GM12878 (cell line): ENCODE data around the gene CASP8. TPM values are rescaled to one million over a fixed set of nuclear protein-coding genes. Genes with fewer than 3 reads are reported as not detected.

Source experiments
- BCLAF1 ChIP-seq: fragments of 450-650 bp; IDR thresholded peaks from 2 replicates; pipeline ENCODE4 v1.6.1; 2017; ENCODE audit warnings: antibody characterized with exemption, mild to moderate bottlenecking, moderate library complexity
- E2F4 ChIP-seq: IDR thresholded peaks from 2 replicates; pipeline ENCODE4 v1.6.1; 2012; ENCODE audit warnings: low read depth, low read length, improper control_type of control experiment
- FOS ChIP-seq: IDR thresholded peaks from 3 replicates; pipeline ENCODE4 v1.6.1; 2011; ENCODE audit warnings: borderline replicate concordance; ENCODE audit not compliant: insufficient read length; ENCODE audit errors: extremely low read depth
- KLF5 ChIP-seq: fragments of 450-650 bp; IDR thresholded peaks from 2 replicates; pipeline ENCODE4 v1.6.1; 2014; ENCODE audit warnings: mild to moderate bottlenecking; ENCODE audit not compliant: partially characterized antibody
- MTA3 ChIP-seq: IDR thresholded peaks from 2 replicates; pipeline ENCODE4 v1.6.1; 2012; ENCODE audit warnings: low read length, inconsistent platforms, borderline replicate concordance
- MXI1 ChIP-seq: fragments of 150-350 bp; IDR thresholded peaks from 2 replicates; pipeline ENCODE4 v1.6.1; 2011; ENCODE audit warnings: low read depth, mild to moderate bottlenecking, inconsistent platforms, low read length, improper control_type of control experiment
- MYC ChIP-seq: IDR thresholded peaks from 2 replicates; pipeline ENCODE4 v1.6.1; 2011; ENCODE audit warnings: mild to moderate bottlenecking, low read length, moderate library complexity, inconsistent platforms; ENCODE audit not compliant: insufficient read depth, insufficient replicate concordance, insufficient read length, severe bottlenecking
- PML ChIP-seq: IDR thresholded peaks from 2 replicates; pipeline ENCODE4 v1.6.1; 2012; ENCODE audit warnings: low read length, inconsistent platforms
- RUNX3 ChIP-seq: IDR thresholded peaks from 2 replicates; pipeline ENCODE4 v1.6.1; 2012; ENCODE audit warnings: low read length, inconsistent platforms
- SPI1 ChIP-seq: IDR thresholded peaks from 2 replicates; pipeline ENCODE4 v1.6.1; 2011; ENCODE audit warnings: low read depth, mild to moderate bottlenecking, low read length, moderate library complexity, borderline replicate concordance; ENCODE audit not compliant: insufficient read depth
- STAT3 ChIP-seq: IDR thresholded peaks from 2 replicates; pipeline ENCODE4 v1.6.1; 2011; ENCODE audit warnings: low read depth, low read length, improper control_type of control experiment
- ZNF592 ChIP-seq: fragments of 450-650 bp; IDR thresholded peaks from 2 replicates; pipeline ENCODE4 v1.6.1; 2017; ENCODE audit warnings: mild to moderate bottlenecking, moderate library complexity
- polyA plus RNA-seq, 11 experiments: library from polyadenylated mRNA; depleted of rRNA in 4 of 11; unstranded in 6 of 11; stranded (reverse) in 5 of 11; fragments of >200 nt; fragmentation: Nextera tagmentation in 4 of 11; fragmentation: Illumina TruSeq in 1 of 11; extraction: Ambion mirVana in 4 of 11; extraction: Trizol in 1 of 11; gene quantifications; 1 replicate in 1 of 11; 2 replicates in 10 of 11; pipeline versions ENCODE4 v1.2.1 to v1.2.3, GENCODE V29; 2011 to 2016; ENCODE audit warnings: inconsistent platforms in 2 of 11, missing spikeins in 2 of 11, low read depth in 1 of 11
- total RNA-seq, 4 experiments: library from RNA; depleted of rRNA in 3 of 4; stranded (reverse); fragments of >200 nt in 3 of 4; fragmentation: Illumina TruSeq in 1 of 4; extraction: Trizol in 1 of 4; gene quantifications; 2 replicates each; pipeline versions ENCODE4 v1.2.1 to v1.2.3, GENCODE V29; 2013 to 2021
- TF ChIP-seq, protein P1 (sequence below): fragments of 150-350 bp; IDR thresholded peaks from 2 replicates; pipeline ENCODE4 v1.6.1; 2014; ENCODE audit warnings: mild to moderate bottlenecking, low read depth, low read length
- TF ChIP-seq, protein P2 (sequence below): IDR thresholded peaks from 2 replicates; pipeline ENCODE4 v1.6.1; 2012; ENCODE audit warnings: low read depth, low read length, improper control_type of control experiment
- TF ChIP-seq, protein P3 (sequence below): IDR thresholded peaks from 2 replicates; pipeline ENCODE4 v1.6.1; 2012; ENCODE audit warnings: low read length, inconsistent platforms

CASP8 gene
- total and polyA plus RNA-seq, 10 of the 15 experiments (the other 5 are each of a cell fraction or from before 2014, with no cell fraction given) = 18.6 to 54.1 (median 39.9) TPM

- TF ChIP-seq, protein P1, sequence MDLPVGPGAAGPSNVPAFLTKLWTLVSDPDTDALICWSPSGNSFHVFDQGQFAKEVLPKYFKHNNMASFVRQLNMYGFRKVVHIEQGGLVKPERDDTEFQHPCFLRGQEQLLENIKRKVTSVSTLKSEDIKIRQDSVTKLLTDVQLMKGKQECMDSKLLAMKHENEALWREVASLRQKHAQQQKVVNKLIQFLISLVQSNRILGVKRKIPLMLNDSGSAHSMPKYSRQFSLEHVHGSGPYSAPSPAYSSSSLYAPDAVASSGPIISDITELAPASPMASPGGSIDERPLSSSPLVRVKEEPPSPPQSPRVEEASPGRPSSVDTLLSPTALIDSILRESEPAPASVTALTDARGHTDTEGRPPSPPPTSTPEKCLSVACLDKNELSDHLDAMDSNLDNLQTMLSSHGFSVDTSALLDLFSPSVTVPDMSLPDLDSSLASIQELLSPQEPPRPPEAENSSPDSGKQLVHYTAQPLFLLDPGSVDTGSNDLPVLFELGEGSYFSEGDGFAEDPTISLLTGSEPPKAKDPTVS = 0 out of 2 replicates have a peak, but pooled peaks have one; percentile 7
- peak; percentile 94 for TF ChIP-seq MXI1
- peak; percentile 95 for TF ChIP-seq RUNX3
- TF ChIP-seq ZNF592 = peak; percentile 11; the same call in 1 of the 2 replicates
- TF ChIP-seq, protein P2, sequence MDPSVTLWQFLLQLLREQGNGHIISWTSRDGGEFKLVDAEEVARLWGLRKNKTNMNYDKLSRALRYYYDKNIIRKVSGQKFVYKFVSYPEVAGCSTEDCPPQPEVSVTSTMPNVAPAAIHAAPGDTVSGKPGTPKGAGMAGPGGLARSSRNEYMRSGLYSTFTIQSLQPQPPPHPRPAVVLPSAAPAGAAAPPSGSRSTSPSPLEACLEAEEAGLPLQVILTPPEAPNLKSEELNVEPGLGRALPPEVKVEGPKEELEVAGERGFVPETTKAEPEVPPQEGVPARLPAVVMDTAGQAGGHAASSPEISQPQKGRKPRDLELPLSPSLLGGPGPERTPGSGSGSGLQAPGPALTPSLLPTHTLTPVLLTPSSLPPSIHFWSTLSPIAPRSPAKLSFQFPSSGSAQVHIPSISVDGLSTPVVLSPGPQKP = 0 out of 2 replicates have a peak, but pooled peaks have one; percentile 29
- no peak for TF ChIP-seq E2F4
- no peak for TF ChIP-seq BCLAF1
- TF ChIP-seq, protein P3, sequence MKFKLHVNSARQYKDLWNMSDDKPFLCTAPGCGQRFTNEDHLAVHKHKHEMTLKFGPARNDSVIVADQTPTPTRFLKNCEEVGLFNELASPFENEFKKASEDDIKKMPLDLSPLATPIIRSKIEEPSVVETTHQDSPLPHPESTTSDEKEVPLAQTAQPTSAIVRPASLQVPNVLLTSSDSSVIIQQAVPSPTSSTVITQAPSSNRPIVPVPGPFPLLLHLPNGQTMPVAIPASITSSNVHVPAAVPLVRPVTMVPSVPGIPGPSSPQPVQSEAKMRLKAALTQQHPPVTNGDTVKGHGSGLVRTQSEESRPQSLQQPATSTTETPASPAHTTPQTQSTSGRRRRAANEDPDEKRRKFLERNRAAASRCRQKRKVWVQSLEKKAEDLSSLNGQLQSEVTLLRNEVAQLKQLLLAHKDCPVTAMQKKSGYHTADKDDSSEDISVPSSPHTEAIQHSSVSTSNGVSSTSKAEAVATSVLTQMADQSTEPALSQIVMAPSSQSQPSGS = peak; percentile 88
- no peak for TF ChIP-seq FOS
- TF ChIP-seq PML = peak; percentile 93
- TF ChIP-seq KLF5 = peak; percentile 71
- TF ChIP-seq MTA3 = peak; percentile 78; the same call in 1 of the 2 replicates
- peak; percentile 53; the same call in 1 of the 2 replicates for TF ChIP-seq SPI1
- peak; percentile 57 for TF ChIP-seq MYC
- TF ChIP-seq STAT3 = peak; percentile 53; the same call in 1 of the 2 replicates
Measured at GRCh38 chr2:201257956-201258665, 2.2 kb upstream of the CASP8 start (continued).
